ENCODE data around the gene DOCK2.
"Not testable (repeated sequence)": the region's sequence is repeated elsewhere in the genome, so short reads cannot be mapped to it uniquely, and the experiment has no call there.

The DOCK2 gene

DNA sequence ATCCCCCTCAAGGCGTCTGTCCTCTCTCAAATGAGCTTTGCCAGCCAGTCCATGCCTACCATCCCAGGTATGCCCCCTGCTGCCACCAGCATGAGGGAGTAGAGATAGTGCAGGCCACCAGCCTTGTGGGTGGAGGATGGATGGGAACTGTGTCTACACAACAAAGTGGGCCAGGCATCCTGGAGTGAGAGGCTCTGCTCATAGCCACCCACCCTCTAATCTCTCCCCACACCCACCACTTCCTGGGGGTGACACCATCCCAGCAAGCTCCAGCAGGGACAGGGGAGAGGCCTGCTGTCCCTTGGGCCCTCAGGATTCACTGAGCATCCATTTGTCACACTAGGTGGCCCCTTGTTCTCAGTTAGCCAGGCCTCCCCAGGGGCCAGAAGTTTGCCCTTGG, 443.1 kb downstream of the DOCK2 start:
- in situ Hi-C loops (cut with MboI; ENCODE audit: low pct_unique_long_range_greater_than_20kb, low sequenced_read_pairs, unreplicated experiment), result no loop called here
- no peak for DNase-seq (ENCODE audit: low spot score)
- TF ChIP-seq, protein P1, sequence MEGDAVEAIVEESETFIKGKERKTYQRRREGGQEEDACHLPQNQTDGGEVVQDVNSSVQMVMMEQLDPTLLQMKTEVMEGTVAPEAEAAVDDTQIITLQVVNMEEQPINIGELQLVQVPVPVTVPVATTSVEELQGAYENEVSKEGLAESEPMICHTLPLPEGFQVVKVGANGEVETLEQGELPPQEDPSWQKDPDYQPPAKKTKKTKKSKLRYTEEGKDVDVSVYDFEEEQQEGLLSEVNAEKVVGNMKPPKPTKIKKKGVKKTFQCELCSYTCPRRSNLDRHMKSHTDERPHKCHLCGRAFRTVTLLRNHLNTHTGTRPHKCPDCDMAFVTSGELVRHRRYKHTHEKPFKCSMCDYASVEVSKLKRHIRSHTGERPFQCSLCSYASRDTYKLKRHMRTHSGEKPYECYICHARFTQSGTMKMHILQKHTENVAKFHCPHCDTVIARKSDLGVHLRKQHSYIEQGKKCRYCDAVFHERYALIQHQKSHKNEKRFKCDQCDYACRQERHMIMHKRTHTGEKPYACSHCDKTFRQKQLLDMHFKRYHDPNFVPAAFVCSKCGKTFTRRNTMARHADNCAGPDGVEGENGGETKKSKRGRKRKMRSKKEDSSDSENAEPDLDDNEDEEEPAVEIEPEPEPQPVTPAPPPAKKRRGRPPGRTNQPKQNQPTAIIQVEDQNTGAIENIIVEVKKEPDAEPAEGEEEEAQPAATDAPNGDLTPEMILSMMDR (IDR thresholded peaks at IDR 0.05; ENCODE audit: extremely low read depth, insufficient read depth, missing control alignments), result no peak

DNA sequence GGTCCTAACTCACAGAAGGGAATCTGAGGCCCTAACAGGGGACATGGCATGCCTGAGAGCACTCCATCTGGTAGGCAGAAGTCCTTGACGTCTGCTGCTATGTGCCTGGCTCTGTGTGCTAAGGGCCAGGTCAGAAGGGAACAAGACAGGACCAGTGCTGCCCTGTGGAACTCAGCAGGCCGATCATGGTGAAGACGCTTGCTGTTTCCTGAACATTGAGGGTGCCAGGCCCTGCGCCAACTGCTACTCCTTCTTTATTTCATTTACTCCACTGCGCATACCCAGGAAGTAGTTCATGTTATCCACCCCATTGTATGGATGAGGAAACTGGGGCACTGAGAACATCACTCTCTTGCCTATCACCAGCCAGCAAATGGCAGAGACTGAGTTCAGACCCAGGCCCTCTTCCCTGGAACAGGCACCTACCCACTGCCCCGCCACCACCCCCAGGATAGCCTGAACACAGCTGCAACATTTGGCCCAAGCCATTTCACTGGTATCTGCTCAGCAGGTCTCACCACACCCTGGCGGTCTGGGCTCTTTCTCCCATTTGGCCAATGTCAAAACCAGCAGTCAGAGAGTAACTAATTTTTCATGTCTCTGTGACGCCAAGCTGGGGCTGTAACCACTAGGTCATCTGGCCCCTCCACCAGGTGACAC, 443.8 kb downstream of the DOCK2 start:
- TF ChIP-seq, protein P1 (IDR thresholded peaks at IDR 0.05; ENCODE audit: extremely low read depth, insufficient read depth, missing control alignments), result no peak
- no peak for DNase-seq (ENCODE audit: low spot score)
- in situ Hi-C loops (cut with MboI; ENCODE audit: low pct_unique_long_range_greater_than_20kb, low sequenced_read_pairs, unreplicated experiment), result no loop called here

DNA sequence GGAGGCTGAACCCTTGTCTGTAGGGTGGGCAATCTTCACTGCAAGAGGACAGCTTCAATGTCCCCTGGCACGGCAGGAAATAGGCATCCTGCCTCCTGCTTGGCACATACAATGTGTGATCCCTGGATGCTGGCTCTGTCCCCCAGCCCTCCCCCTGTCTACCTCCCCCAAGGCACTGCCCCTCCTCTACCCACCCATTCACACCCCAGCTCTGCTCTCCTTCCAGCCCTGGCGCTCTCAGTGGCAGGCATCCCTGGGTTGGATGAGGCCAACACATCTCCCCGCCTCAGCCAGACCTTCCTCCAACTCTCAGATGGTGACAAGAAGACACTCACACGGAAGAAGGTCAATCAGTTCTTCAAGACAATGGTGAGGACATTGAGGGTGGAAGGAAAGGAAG, 444.5 kb downstream of the DOCK2 start:
- TF ChIP-seq, protein P1 (IDR thresholded peaks at IDR 0.05; ENCODE audit: extremely low read depth, insufficient read depth, missing control alignments), result no peak
- in situ Hi-C loops (cut with MboI; ENCODE audit: low pct_unique_long_range_greater_than_20kb, low sequenced_read_pairs, unreplicated experiment), result no loop called here
- no peak for DNase-seq (ENCODE audit: low spot score)

DNA sequence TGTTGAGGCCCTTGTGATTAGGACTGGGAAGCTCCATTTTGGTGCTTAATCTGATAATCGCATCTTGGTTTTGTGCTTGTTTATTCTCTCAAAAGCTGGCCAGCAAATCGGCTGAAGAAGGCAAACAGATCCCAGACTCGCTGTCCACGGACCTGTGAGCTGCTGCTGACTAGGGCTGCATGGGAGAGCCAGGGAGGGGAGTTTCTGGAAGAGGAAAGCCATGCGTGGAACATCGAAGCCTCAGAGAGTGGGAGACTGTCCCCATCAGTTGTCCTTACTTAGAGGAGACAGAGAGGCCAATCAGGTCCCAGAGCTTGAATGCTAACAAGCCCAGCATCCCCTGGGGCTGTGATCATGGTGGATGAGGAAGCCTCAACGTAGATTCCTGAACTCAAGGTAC, 445.6 kb downstream of the DOCK2 start:
- TF ChIP-seq, protein P1 (IDR thresholded peaks at IDR 0.05; ENCODE audit: extremely low read depth, insufficient read depth, missing control alignments), result no peak
- no peak for DNase-seq (ENCODE audit: low spot score)
- in situ Hi-C loops (cut with MboI; ENCODE audit: low pct_unique_long_range_greater_than_20kb, low sequenced_read_pairs, unreplicated experiment), result no loop called here

DNA sequence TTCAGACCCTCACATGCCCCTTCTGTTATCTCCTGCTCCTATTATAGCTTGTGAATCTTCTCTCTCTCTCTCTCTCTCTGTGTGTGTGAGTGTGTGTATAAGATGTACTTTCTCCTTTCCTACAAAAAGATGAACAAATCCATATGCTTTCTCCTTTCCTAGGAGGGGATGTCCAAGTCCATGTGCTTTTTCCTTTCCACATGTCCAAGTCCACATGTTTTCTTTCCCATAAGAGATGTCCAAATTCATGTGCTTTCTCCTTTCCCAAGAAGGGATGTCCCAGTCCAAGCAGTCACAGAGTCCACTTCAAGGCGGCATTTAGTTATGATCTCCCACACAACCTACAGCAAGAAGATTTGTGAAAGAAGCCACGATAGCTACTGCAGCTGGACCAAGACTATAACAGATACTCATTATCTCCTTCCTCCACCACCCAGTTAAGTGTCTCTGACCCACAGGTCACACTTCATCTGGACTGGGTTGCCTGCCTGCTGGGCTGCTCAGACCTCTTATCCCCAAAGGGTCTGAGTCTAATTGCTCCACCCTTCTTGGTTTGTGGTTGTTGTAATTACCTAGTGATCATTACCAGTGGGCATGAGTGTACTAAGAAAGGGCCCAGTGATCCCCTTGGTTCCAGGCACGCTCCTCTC, 450.2 kb downstream of the DOCK2 start:
- TF ChIP-seq, protein P1 (IDR thresholded peaks at IDR 0.05; ENCODE audit: extremely low read depth, insufficient read depth, missing control alignments), result no peak
- in situ Hi-C loops (cut with MboI; ENCODE audit: low pct_unique_long_range_greater_than_20kb, low sequenced_read_pairs, unreplicated experiment), result no loop called here
- DNase-seq (ENCODE audit: low spot score), result no peak

DNA sequence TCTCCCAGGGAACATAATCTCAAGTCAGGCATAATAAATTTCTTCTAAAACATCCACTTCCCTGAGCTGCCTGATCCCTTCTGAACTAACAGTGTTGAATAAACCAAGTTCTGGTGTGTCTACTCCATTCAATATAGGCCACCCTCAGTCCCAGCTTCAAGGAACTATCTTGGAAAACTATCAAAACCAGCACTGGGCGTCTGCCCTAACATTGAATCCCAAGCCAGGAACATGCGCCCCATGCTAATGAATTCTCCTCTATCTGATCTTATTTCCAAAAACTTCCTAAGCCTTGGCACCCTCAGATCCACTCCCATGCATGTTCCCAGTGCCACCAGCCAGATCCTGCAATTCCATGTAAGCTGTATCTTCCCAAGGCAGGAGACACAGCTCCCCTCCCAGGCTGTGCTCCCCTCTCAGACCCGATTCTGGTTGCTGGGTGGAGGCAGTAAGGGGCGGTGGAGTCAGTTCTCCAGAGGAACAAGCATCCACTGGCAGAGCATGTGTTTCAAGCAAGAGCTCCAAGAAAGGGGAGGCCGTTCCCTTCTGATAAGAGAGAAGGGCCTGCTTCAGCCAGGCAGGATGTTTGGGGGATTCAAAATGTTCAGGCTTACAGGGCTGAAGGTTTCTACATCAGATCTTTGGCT, 455.5 kb downstream of the DOCK2 start:
- no peak for DNase-seq (ENCODE audit: low spot score)
- TF ChIP-seq, protein P1 (IDR thresholded peaks at IDR 0.05; ENCODE audit: extremely low read depth, insufficient read depth, missing control alignments), result no peak
- in situ Hi-C loops (cut with MboI; ENCODE audit: low pct_unique_long_range_greater_than_20kb, low sequenced_read_pairs, unreplicated experiment), result loop anchor here (10.0 kb wide), 1 partner anchor 92 kb away; no protein-coding TSS in a partner anchor

DNA sequence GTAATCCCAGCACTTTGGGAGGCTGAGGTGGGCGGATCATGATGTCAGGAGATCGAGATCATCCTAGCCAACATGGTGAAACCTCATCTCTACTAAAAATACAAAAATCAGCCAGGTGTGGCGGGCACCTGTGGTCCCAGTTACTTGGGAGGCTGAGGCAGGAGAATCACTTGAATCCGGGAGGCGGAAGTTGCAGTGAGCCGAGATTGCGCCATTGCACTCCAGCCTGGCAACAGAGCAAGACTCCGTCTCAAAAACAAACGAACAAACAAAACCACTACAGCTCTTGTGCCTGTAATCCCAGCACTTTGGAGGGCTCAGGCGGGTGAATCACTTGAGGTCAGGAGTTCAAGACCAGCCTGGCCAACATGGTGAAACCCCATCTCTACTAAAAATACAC, 457.3 kb downstream of the DOCK2 start:
- in situ Hi-C loops (cut with MboI; ENCODE audit: low pct_unique_long_range_greater_than_20kb, low sequenced_read_pairs, unreplicated experiment), result loop anchor here (10.0 kb wide), 1 partner anchor 90 kb away; no protein-coding TSS in a partner anchor
- not testable (repeated sequence) for DNase-seq (ENCODE audit: low spot score)

Data from GM13977 (cell line).